NB4 (cell line): ENCODE data around the gene ESYT2.

Experiments
- DNase-seq: peaks from one replicate; pipeline ENCODE4 v3.0.0; 2010; ENCODE audit warnings: low read depth
- H3K4me3 ChIP-seq: one replicate; pipeline ENCODE4 v1.5.1; 2011; ENCODE audit warnings: mild to moderate bottlenecking, low read depth, low read length, moderate library complexity
- CTCF ChIP-seq: IDR thresholded peaks from one replicate; pipeline ENCODE4 v1.5.1; 2012; ENCODE audit warnings: low read depth, low read length
- MAX ChIP-seq: IDR thresholded peaks from 2 replicates; pipeline ENCODE4 v1.6.1; 2011; ENCODE audit warnings: low read depth, low read length
- MYC ChIP-seq: IDR thresholded peaks from 2 replicates; pipeline ENCODE4 v1.6.1; 2011; ENCODE audit warnings: low read depth, low read length
- POLR2A ChIP-seq: IDR thresholded peaks from 2 replicates; pipeline ENCODE4 v1.6.1; 2011; ENCODE audit warnings: mild to moderate bottlenecking; ENCODE audit not compliant: insufficient read length; ENCODE audit errors: extremely low read depth

Gene ESYT2

GRCh38 chr7:158803367-158803969, 25.8 kb downstream of the ESYT2 start:
- no peak for DNase-seq
- H3K4me3 ChIP-seq: no peak overlapping the region
- TF ChIP-seq POLR2A (no peak), MAX (no peak), MYC (no peak), CTCF (no peak)

- DNase-seq: no peak
- H3K4me3 ChIP-seq: no peak overlapping the region
- TF ChIP-seq MYC (no peak), POLR2A (no peak), CTCF (no peak), MAX (no peak)
Observed at GRCh38 chr7:158802535-158803366, 26.6 kb downstream of the ESYT2 start.

- no peak for TF ChIP-seq MAX
- TF ChIP-seq MYC: no peak
- no peak for TF ChIP-seq CTCF
- no peak for DNase-seq
- no peak overlapping the region for H3K4me3 ChIP-seq
Observed at GRCh38 chr7:158798741-158799140, 30.6 kb downstream of the ESYT2 start.

GRCh38 chr7:158796667-158797066, 32.6 kb downstream of the ESYT2 start:
- TF ChIP-seq POLR2A: no peak
- TF ChIP-seq MYC: no peak
- TF ChIP-seq MAX: no peak
- no peak for TF ChIP-seq CTCF
- DNase-seq: no peak
- no peak overlapping the region for H3K4me3 ChIP-seq

GRCh38 chr7:158795272-158795671, 34.0 kb downstream of the ESYT2 start:
- DNase-seq: no peak
- TF ChIP-seq MAX: no peak
- no peak for TF ChIP-seq CTCF
- no peak for TF ChIP-seq MYC
- TF ChIP-seq POLR2A: no peak
- H3K4me3 ChIP-seq: no peak overlapping the region
